ENCODE data around the gene PTGIS. TPM values are rescaled to one million over a fixed set of nuclear protein-coding genes. Genes with fewer than 3 reads are reported as not detected.

PTGIS gene
- polyA plus RNA-seq, 3 donors: not detected

DNA sequence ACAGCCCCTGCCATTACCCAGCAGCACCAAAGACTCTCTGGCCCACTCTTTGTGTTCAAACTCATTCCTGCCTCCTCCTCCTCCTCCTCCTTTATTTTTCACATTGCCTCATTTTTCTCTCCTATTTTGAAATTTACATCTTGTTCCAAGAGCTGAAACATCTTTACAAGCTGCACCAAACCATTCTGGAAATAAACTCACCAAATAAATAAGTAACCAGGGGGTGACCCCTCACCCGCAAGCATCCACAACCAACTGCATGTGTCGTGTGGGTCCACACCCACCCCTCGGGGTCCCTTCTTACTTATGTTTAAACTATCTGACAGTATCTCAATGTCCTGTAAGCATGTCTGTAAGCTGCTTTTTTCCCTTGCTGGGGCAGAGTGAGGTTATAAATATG, 86.8 kb downstream of the PTGIS start:
- Histone ChIP-seq H3K4me1 (ENCODE audit: control insufficient read depth in 1 of 2, insufficient read depth in 2 of 2, low read length in 2 of 2) (no peaks in the 10 kb centered on the region), H4K20me1 (ENCODE audit: insufficient read depth, low read length) (no peaks in the 10 kb centered on the region), H3K4me2 (replicated peaks; ENCODE audit: extremely low read depth, low read length, poor library complexity, severe bottlenecking) (no peak overlapping the region), H3K36me3 (replicated peaks in 1 of 2; ENCODE audit: control insufficient read depth in 1 of 2, insufficient read depth in 2 of 2, low read length in 2 of 2) (no peaks in the 10 kb centered on the region), H3K9ac (ENCODE audit: insufficient read depth, low read length, poor library complexity, severe bottlenecking) (no peak overlapping the region), H3K27ac (ENCODE audit: low read depth in 1 of 2, low read length in 2 of 2) (no peak overlapping the region), H3K27me3 (ENCODE audit: control insufficient read depth in 2 of 2, insufficient read depth in 2 of 2, low read length in 2 of 2) (peaks cover 31 to 52% of the 10 kb centered on the region in 2 donors), H3K4me3 (replicated peaks in 1 of 3; ENCODE audit: low read depth in 2 of 3, low read length in 3 of 3) (no peak overlapping the region), H3K9me3 (replicated peaks in 1 of 2; ENCODE audit: control insufficient read depth in 1 of 2, insufficient read depth in 1 of 2, low read length in 2 of 2) (no peaks in the 10 kb centered on the region), H2AFZ (ENCODE audit: insufficient read depth, low read depth, low read length, poor library complexity, severe bottlenecking) (no peak overlapping the region), H3K79me2 (ENCODE audit: insufficient read depth, low read length) (no peaks in the 10 kb centered on the region)
- Mint-ChIP-seq H3K9me3 (peaks cover 0 to 14% (median 5%) of the 10 kb centered on the region in 7 donors), H3K4me1 (peaks cover 4% of the 10 kb centered on the region), H3K36me3 (peaks cover 2 to 3% of the 10 kb centered on the region in 2 donors), H3K4me3 (no peak overlapping the region), H3K27ac (no peak overlapping the region), H3K27me3 (ENCODE audit: low read depth in 3 of 3) (peaks cover 42 to 64% (median 52%) of the 10 kb centered on the region in 3 donors)
- WGBS (ENCODE audit: insufficient coverage): no CpG with 5 or more reads among the region's 3 CpGs
- DNase-seq: no peak
- TF ChIP-seq, protein P1, sequence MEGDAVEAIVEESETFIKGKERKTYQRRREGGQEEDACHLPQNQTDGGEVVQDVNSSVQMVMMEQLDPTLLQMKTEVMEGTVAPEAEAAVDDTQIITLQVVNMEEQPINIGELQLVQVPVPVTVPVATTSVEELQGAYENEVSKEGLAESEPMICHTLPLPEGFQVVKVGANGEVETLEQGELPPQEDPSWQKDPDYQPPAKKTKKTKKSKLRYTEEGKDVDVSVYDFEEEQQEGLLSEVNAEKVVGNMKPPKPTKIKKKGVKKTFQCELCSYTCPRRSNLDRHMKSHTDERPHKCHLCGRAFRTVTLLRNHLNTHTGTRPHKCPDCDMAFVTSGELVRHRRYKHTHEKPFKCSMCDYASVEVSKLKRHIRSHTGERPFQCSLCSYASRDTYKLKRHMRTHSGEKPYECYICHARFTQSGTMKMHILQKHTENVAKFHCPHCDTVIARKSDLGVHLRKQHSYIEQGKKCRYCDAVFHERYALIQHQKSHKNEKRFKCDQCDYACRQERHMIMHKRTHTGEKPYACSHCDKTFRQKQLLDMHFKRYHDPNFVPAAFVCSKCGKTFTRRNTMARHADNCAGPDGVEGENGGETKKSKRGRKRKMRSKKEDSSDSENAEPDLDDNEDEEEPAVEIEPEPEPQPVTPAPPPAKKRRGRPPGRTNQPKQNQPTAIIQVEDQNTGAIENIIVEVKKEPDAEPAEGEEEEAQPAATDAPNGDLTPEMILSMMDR (IDR thresholded peaks at IDR 0.05): no peak
- intact Hi-C loops (cut with micrococcal nuclease): no loop called here

DNA sequence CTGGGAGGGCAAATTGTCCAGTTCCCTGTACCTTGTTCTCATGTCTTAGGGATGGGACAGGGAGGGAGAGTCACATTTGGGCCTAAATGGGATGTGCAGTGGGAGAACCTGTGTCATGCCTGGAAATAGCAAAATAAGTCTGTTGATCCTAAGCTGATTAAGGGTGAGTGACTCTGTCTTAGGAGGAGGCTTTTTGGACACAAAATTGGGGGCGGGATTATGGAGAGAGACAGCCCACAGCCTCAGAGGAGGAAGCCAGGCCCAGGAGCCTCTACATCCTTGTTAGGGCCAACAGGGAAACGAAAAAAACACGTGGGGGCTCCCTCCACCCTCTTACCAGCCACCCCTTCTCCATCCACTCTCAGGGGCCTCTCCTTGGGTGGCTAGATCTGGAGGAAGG, 87.7 kb downstream of the PTGIS start:
- no peak overlapping the region for H2AFZ ChIP-seq (ENCODE audit: insufficient read depth, low read depth, low read length, poor library complexity, severe bottlenecking)
- H4K20me1 ChIP-seq (ENCODE audit: insufficient read depth, low read length): no peaks in the 10 kb centered on the region
- Mint-ChIP-seq H3K9me3 (peaks cover 0 to 14% (median 5%) of the 10 kb centered on the region in 7 donors), H3K4me1 (peaks cover 4% of the 10 kb centered on the region), H3K4me3 (no peak overlapping the region), H3K27me3 (ENCODE audit: low read depth in 3 of 3) (peaks cover 36 to 59% (median 47%) of the 10 kb centered on the region in 3 donors), H3K27ac (no peak overlapping the region), H3K36me3 (peaks cover 2 to 3% of the 10 kb centered on the region in 2 donors)
- no peak overlapping the region for H3K9ac ChIP-seq (ENCODE audit: insufficient read depth, low read length, poor library complexity, severe bottlenecking)
- H3K27ac ChIP-seq (ENCODE audit: low read depth in 1 of 2, low read length in 2 of 2): no peak overlapping the region
- TF ChIP-seq, protein P1 (IDR thresholded peaks at IDR 0.05): no peak
- DNase-seq: no peak
- H3K4me1 ChIP-seq (ENCODE audit: control insufficient read depth in 1 of 2, insufficient read depth in 2 of 2, low read length in 2 of 2): no peaks in the 10 kb centered on the region
- H3K79me2 ChIP-seq (ENCODE audit: insufficient read depth, low read length): no peaks in the 10 kb centered on the region
- H3K4me2 ChIP-seq (replicated peaks; ENCODE audit: extremely low read depth, low read length, poor library complexity, severe bottlenecking): no peak overlapping the region
- intact Hi-C loops (cut with micrococcal nuclease): no loop called here
- no peaks in the 10 kb centered on the region for H3K9me3 ChIP-seq (replicated peaks in 1 of 2; ENCODE audit: control insufficient read depth in 1 of 2, insufficient read depth in 1 of 2, low read length in 2 of 2)
- peaks cover 22 to 43% of the 10 kb centered on the region in 2 donors for H3K27me3 ChIP-seq (ENCODE audit: control insufficient read depth in 2 of 2, insufficient read depth in 2 of 2, low read length in 2 of 2)
- no peak overlapping the region for H3K4me3 ChIP-seq (replicated peaks in 1 of 3; ENCODE audit: low read depth in 2 of 3, low read length in 3 of 3)
- H3K36me3 ChIP-seq (replicated peaks in 1 of 2; ENCODE audit: control insufficient read depth in 1 of 2, insufficient read depth in 2 of 2, low read length in 2 of 2): no peaks in the 10 kb centered on the region
- no CpG with 5 or more reads among the region's 3 CpGs for WGBS (ENCODE audit: insufficient coverage)
